GM19324 (cell line): ENCODE results near the gene ACOXL.
A peak's percentile ranks its signal among the peaks of the same experiment; 100 is the strongest.

Experiments used
- ATAC-seq: cut with Tn5 transposase; IDR thresholded peaks from one replicate; pipeline ENCODE4 v1.9.1; 2021; ENCODE audit warnings: mild to moderate bottlenecking, moderate library complexity; ENCODE audit not compliant: unreplicated experiment, low FRiP score

The ACOXL gene

DNA sequence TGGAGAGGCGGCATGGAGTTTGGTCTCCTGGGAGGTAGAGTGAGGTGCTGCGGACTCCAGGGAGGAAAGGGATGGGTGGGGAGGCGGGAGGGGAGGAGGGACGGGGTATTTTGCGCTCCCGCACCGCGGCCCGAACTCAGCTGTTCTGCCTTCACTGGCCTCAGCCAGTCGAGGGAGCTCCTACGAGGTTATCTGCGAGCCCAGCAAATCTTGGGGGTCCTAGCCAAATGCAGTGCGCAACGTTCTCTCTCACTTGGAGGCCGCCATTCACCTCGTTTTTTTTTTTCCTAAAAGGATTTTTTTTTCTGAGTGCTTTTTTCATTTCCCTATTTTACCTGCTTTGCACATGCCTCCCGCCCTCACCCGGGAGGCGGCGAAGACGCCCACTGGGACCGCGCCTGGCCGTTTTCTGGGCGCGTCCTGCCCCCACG, 387.5 kb downstream of the ACOXL start:
- ATAC-seq: peak; percentile 2

DNA sequence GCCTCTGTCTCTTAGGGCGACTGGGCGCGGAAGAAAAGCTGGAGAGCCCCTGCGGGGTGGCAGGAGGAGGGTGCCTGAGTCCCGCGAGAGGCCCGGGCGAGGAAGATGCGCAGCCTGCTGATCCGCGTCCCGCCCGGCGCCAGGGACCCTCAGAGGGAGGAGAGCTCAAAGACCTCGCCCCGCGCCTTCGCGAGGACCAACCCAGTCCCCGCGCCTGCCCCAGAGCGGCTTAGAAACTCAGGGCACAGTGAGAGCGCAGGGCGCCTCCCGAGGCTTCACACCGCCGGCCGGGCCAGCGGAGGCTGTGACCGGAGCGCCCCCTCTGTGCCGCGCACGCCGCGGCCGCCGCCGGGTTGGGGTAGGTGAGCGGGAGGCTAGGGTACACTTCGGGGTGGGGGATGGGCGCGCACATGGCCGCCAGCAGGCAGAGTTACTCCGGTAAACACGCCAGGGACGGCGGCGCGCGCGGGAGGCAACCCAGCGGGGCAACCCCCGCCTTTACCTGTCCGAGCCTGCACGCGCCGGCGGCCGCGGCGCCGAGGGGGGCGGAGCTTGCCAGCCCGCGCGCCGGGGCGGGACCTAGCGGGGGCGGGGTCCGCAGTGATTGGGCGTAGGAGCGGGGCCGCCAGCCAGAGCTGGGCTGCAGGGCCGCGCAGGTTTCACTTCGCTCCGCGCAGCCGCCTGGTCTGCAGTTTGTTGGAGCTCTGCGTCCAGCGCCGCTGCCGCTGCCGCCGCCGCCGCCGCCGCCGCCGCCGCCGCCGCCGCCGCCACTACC, 388.1 kb downstream of the ACOXL start, which contains the start of gene BCL2L11:
Gene BCL2L11 (plus strand): TSS at position 662 of the 775 bp plus-strand sequence. CDS start 2,832 bp downstream, outside the sequence.
- peak; percentile 71 for ATAC-seq

DNA sequence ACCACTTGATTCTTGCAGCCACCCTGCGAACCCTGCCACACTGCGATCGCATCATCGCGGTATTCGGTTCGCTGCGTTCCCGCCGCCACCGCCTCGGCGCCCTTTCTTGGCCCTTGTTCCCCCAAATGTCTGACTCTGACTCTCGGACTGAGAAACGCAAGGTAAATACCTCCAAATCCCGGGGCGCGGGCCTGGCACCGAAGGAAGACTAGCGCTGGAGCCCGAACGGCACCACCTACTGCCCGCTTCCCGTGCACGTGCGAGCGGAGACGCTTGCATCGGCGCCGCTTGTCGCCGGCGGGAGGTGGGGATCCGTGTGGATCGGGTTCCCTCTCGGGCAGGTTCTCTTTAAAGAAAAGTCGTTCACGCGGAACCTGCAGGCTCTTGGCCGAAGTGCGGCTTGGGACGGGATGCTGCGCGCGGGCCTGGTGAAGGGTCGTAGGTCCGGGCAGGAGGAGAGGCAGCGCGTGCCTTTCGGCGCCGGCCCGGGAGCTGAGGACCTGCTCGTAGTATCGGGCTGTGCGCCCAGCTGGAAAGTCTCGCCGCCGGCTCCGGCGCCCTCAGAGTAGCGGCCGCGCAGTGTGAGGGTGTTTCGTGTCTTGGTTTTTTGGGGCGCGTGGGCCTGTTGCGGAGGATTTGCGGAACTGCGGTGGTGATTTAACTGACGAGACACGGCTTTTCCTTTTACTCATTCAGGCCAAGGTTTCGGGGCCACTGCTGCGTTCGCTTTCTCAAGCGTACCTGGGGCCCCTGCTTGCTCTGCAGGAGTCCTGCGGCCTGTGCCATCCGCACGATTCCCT, 388.9 kb downstream of the ACOXL start:
- no peak for ATAC-seq

DNA sequence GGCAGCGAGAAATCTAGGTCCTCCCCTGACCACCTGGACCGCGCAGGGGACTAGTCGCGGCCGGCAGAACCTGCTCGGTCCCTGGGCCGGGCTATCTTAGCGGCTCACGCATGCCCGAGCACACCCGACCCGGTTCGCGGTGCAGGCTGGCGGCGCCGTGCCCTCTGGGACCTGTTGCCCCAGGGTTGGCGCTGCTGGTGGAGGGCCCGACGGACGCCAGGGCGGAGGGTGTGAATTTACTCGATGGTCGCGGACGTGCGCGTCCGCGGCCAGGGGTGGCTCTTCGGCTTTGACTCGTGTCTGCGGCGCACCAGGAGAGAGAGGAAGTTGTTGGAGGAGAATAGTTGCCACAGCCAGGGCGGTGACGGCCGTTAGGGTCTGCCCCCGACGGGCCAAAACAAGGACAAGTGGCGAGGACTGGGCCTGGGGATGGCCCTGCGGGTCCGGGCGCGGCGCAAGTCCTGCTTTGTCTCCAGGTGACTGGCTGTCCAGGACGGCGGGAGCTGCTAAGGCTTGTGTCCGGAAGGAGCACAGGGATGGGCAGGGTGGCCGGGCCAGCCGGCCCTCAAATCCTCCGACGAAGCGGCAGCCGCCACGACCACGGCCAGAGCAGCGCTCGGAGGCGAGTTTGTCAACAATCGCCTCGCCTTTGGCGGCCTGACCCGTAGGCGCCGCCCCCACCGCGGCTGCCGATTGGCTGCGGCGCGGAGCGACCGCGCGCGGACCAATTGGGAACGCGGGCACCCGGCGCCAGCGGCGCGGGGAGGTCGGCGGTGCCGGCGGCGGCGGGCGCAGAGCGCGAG, 389.7 kb downstream of the ACOXL start:
- ATAC-seq: peak; percentile 52

DNA sequence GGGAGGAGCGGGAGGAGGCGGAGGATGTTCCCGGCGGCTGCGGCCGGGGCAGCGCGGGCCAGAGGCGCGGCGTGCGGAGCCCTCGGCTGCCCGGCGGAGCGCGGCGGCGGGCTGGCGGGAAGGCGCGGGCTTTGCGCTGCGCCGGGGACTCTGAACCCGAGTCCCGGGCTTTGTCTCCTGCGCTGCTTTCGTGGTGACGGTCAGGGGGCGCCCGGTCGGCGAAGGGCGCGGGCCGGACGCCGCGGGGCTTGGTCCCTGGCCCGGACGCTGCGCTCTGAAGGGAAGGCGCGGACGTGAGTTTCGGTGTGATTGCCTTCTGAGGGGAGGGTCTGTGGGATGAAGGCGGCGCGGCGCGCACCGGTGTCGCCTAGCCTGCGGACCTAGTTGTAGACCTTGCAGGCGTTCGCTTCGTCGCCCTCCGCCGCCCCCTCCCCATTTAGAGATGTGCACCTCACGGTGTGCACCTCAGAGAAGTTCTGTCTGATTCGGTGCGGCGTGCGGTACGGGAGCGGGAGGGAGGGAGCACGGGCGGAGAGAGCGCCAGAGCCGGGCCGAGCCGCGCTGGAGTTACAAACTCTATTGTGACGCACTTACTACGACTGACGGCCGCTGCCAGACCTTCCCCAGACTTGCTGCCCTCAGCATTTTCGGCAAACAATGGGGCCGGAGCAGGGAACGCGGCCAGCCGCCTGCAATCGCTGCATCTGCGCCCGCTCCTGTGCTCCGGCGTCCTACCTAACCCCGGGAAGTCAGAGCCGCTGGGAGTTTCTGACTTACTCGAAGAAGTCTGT, 390.5 kb downstream of the ACOXL start:
- ATAC-seq: peak; percentile 3

DNA sequence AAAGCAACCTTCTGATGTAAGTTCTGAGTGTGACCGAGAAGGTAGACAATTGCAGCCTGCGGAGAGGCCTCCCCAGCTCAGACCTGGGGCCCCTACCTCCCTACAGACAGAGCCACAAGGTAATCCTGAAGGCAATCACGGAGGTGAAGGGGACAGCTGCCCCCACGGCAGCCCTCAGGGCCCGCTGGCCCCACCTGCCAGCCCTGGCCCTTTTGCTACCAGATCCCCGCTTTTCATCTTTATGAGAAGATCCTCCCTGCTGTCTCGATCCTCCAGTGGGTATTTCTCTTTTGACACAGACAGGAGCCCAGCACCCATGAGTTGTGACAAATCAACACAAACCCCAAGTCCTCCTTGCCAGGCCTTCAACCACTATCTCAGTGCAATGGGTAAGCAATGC, 391.4 kb downstream of the ACOXL start:
- no peak for ATAC-seq

DNA sequence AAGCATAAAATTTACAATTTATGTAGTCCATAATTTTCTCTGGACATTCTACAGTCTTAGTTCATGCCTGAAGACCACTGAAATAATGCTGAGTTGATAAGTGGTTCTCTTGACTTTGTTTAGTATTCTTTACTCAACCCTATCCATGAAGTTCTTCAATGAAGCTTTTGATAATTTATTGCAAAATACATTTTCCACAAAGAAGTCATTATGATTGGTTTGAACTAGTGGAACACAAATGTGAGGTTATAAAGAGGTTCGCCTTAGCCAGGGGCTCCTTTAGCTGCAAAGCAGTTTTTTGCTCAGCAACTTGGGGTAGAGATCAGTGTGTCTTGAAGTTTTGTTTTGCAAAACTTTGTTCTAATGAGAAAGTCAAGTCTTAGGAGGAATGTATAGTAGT, 394.2 kb downstream of the ACOXL start:
- no peak for ATAC-seq

DNA sequence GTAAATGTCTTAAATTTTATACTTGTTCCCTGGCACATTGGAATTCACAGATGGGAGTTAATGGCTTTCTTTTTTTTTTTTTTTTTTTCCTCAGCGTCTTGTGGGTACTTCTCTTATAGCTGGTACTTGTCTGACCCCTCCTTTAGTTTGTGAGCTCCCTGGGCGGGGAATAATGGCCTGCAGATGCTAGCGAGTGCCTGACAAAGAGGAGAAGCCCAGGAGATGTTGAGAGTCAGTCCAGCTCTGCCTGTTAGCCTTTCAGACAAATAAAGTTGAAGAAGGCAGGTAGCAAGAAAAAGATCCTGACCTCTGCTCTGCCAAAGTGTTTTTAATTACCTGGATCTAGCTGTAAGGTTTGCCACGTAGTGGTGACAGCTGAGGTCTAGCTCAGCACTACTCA, 395.0 kb downstream of the ACOXL start:
- ATAC-seq: no peak

DNA sequence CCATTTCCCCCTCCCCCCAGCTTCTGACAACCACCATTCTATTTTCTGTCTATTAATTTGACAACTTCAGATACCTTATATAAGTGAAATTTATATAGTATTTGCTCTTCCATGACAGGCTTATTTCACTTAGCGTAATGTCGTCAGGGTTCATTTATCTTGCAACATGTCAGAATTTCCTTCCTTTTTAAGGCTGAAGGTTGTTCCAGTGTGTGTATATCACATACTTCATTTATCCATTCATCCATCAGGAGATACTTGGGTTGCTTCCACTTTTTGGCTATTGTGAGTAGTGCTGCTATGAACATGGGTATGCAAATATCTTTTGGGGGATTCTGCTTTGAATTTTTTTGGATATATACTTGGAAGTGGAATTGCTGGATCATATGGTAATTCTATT, 395.7 kb downstream of the ACOXL start:
- ATAC-seq: no peak

DNA sequence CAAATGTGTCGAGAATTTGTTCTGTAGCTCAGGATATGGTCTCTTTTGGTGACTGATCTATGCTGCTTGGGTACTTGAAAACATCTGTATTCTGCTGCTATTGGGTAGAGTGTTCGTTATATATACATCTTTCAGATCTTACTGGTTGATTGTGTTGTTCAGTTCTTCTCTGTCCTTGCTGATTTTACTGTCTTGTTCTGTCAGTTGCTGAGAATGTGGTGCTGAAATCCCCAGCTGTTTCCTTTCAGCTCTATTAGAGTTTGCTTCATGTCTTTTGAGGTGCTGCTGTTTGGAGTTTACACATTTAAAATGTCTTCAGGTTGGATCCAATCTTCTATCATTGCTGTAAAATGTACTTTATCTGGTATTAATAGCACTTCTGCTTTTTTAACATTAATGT, 401.2 kb downstream of the ACOXL start:
- ATAC-seq: no peak

DNA sequence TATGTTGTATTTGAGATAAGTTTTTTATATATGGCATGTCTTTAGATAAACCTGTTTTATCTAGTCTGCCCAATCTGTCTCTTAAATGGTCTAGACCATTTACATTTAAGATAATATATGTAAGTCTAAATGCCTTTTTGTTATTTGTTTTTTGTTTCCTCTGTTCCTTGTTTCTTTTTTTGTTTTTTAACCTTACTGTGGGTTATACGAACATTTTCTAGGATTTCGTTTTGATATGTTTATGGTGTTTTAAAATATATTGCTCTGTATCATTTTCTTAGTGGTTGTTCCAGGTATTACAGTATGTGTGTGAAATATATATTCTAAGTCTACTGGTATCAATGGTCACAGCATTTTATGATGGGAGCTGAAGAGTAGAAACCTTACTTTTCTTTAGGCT, 401.7 kb downstream of the ACOXL start:
- no peak for ATAC-seq

DNA sequence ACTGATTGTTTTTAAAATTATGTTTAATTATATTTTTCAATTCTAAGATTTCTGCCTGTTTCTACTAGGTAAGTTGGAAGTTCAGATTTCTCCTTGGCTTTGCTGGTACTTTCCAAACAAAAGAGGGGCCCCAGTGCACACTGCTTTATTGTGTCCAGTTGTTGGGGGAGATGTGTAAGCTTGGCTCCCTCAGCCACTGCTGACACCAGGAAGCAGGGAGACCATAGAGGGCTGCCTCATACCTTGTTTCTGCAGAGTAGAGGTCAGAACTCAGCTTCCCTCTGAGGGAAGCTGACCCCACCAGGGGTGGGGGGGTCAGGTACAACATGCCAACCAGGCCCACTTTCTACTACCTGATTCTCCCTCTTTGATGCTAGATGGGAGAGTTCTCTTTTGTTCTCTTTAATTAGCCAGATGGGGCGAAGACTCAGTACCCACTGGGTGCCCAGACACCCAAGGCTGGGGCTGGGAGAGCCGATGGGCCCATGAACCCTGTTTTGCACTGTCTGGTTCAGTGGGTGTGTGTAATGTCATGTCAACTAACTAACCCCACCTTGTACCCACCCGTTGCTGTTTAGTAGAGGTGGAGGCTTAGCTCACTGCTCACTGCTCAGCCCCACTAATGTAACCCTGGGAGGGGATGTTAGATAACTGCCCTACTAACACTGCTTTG, 403.0 kb downstream of the ACOXL start:
- no peak for ATAC-seq

DNA sequence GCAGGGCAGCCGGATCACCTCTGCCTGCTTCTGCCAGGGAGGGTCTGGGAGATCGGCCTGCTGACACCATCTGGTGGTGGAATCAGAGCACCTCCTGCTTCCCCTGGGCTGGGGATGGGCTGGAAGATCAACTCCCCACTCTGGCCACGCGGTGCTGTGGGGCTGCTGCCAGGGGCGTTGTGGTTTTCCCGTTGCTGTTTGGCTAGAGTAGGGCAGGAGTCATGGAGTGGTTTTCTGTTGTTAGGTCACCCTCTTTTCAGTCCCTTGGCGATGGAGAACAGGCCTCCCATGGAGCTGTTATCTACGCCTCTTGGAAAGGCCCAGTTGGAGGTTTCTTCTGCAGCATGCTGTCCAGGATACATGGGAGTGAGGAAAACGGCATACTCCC, 403.5 kb downstream of the ACOXL start:
- no peak for ATAC-seq

DNA sequence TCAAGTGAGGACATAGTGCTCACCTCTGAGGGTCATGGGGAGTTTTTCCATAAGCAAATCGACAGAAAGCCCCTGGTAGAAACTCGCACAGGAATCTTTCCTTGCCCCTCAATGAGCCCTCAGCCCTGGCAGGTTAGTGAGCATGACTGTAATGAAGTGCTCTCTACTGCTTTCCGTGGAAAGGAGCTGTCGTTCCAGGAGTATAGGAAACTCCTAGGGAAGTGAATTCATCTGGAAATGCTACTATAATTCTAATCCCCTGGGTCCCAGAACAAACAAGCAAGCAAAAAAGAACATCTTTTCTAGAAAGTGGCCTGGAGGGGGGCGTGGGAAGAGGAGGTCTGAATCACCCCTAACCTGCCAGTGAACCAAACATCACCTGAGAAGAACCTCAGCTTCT, 406.5 kb downstream of the ACOXL start:
- no peak for ATAC-seq

DNA sequence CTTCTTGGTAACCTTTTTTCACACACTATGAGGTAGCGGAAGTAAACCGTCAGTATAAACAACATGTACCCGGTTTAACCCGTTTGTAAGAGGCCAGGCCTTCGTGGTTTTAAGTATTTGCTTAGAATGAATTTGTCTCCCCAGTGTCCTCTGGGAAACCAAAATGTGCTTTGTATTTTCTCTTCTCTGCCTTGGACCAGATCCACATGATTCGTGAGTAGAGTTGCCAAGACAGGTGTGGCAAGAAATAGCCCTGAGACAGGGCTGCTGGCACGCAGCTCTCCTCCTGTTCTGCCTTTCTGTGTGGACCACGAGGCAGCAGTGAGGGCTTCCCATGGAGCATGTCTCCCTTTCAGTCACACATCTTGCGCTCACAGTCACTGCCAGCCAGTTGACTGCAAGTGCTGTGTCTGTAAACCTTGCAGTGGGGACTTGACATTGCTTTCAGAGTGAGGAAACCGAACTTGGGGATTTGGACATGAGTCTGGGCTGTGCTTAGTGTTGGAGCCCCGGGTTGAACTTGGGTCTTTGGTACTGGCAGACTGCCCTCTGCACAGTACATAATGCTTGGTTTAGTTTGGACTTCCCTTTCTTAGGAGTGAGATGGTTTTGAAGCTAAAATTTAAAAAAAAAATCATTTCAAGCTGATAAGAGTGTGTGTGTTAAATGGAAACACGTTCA, 407.4 kb downstream of the ACOXL start:
- no peak for ATAC-seq

DNA sequence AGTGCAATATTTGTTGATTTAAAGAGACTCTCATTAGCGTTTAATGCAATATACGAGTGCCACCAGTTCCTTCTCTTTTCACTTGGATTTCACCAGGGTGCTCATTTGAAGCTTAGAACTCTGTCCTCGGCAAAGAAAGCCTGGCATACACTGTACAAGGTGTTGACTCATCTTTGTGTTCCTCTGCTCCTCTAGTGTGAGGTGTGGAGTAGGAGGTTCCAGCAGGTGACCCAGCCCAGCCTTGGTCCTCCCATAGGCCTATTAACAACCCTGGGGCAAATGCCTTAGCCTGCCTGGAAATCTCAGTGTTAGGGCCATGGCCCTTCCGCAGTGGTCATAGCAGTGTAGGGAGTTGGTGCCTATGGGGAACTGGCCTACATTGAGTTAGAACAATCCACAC, 408.4 kb downstream of the ACOXL start:
- ATAC-seq: no peak

DNA sequence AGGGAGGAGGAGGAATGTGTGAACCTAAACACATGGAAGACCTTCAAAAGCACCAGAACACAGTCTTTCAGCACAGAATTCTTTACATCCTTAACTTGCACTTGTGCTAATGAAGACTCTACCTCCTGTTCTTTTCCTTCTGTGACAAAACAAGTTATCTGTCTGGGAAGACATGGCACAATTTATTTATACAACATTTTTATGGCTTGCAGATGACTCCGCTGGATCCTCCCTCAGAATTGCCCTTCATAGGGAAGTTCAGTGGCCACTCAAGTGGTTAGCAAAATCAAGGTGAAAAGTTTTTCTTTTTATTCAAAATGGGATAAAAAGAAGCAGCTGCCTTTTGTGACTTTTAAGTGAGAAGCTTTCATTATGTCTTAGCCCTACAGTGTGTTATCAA, 409.7 kb downstream of the ACOXL start:
- no peak for ATAC-seq

DNA sequence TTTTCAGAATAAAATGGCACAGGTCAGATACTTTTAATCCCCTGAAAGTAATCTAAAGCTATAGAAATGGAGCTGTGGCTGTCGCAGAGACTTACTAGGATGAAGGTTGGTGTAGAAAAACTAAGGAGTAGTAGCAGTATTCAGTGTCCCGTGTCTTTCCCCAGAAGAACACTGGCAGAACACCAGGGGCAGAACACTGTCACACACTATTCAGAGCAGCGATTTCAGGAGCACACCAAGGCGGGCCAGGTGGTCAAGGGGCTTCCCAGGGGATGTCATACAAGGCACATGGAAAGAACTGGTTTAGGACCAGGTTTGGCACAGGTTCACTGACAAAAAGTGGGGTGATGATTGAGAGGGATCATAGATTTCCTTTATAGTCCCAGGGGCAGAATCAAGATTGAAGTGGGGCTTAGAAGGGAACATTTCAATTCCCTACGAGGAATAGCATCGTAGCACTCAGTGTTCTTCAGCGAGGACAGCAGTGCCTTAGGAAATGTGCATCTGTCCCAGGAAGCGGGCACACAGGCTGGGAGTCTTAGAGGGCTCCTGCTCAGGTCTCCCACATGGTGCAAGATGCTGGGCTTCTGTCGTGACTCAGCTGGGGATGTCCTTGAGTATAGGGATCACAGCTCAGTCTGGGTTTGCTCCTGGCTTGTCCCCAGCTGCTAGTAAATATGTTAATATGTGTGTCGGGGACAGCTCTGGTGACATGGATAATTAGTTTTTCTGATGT, 410.9 kb downstream of the ACOXL start:
- ATAC-seq: no peak

DNA sequence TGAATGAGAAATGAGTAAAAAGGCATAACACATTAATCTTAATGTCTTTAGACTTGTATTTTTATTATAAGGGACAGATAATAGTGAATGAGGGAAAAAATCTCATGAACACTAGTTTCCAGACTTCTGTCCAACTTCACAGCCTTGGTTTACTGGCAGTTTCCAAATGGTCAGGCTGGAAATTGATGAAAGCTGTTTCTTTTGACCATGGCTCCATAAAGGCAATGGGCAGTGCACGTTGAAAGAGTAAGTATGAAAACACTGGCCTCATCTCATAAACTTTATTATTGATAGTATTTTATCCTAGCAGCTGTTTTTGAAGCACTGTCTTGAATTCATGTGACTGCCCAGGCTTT, 411.4 kb downstream of the ACOXL start:
- no peak for ATAC-seq
